ENCODE data around the gene ARHGAP4. TPM values are rescaled to one million over a fixed set of nuclear protein-coding genes. Genes with fewer than 3 reads are reported as not detected.

The ARHGAP4 gene
- total RNA-seq = 100 to 1,000 TPM; 147 to 158 TPM

DNA sequence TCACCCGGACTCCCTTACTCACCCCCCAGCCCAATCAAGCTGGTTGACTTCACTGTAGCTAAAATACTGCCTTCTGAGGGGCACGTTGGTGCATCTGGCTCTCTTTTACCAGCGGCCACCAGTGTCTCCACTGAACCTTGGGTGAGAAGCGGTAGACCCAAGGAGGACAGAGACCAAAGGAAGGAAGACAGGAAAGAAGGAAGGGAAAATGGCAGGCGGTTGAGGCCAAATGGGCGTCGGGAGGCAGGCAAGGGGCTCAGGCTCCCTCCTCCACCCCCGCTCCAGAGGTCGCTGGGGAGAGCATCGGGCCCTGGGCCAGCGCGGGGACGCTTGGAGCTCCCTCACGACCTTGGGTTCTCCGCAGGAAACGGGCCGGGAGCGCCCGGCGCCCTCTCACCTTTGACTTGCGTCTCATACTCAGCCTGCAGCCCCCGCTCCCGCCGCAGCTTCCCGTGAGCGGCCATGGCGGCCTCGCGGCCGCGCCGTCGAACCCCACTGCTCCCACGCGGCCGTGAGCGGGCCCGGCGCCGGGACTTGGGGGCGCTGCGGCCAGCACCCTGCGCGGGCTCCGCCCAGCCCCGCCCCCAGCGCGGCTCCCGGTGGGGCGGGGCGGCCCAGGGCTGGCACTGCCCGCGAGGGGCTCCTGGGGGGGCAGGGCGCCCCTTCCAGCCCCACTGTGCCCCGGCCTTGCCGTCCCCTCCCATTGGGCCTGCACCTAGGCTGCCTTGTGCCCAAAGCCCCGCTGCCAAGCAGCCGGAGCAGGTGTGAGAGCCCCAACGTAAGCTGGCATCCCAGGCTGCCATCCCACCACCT is at the start of gene ARHGAP4:
Gene ARHGAP4 (minus strand): TSS at position 526 of the 813 bp plus-strand sequence. CDS start 62 bp downstream, at position 464.
- Mint-ChIP-seq H3K36me3 (ENCODE audit: insufficient read depth in 2 of 2) (peaks cover 2 to 4% of the 10 kb centered on the region in 2 donors), H3K9me3 (no peaks in the 10 kb centered on the region), H3K27me3 (ENCODE audit: low read depth) (no peaks in the 10 kb centered on the region), H3K4me3 (peak within 1 kb of the TSS; percentile 96 to 97), H3K4me1 (ENCODE audit: low read depth) (peaks cover 71% of the 10 kb centered on the region), H3K27ac (peak within 1 kb of the TSS; percentile 89)
- peak; percentile 72 to 74 for DNase-seq
- peak; percentile 25 to 33 for ATAC-seq (replicated peaks in 1 of 2)

DNA sequence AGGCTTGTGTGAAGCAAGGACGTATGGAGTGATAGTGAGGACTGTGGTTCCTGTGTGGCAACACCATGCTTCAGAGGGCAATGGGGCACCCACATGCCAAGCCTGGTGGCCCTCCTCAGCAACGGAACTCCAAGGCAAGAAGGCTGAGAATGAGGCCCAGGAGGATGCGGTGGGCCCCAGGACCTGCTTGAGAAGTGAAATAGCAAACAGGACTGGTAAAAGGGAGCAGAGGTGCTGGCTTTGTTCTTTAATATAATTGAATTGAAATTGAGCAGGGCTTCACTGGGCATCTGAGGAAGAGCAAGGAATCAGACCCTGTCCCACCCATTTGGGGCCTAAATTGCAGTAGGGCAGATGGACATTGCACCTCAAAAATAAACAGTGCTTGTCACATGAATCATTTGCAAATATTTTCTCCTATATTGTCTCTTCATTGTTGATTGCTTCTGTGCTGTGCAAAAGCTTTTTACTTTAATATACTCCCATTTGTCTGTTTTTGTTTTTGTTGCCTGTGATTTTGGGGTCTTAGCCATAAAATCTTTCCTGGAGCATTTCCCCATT is 48.7 kb upstream of the ARHGAP4 start:
- DNase-seq = no peak
- H3K27ac Mint-ChIP-seq = peak overlapping the region; percentile 96
- H3K4me3 Mint-ChIP-seq = peak overlapping the region; percentile 87 to 92
- no peak for ATAC-seq (replicated peaks in 1 of 2)
- H3K36me3 Mint-ChIP-seq (ENCODE audit: insufficient read depth in 2 of 2) = peaks cover 0 to 3% of the 10 kb centered on the region in 2 donors
- H3K4me1 Mint-ChIP-seq (ENCODE audit: low read depth) = peaks cover 23% of the 10 kb centered on the region
- H3K9me3 Mint-ChIP-seq = no peaks in the 10 kb centered on the region
- H3K27me3 Mint-ChIP-seq (ENCODE audit: low read depth) = peaks cover 7% of the 10 kb centered on the region

DNA sequence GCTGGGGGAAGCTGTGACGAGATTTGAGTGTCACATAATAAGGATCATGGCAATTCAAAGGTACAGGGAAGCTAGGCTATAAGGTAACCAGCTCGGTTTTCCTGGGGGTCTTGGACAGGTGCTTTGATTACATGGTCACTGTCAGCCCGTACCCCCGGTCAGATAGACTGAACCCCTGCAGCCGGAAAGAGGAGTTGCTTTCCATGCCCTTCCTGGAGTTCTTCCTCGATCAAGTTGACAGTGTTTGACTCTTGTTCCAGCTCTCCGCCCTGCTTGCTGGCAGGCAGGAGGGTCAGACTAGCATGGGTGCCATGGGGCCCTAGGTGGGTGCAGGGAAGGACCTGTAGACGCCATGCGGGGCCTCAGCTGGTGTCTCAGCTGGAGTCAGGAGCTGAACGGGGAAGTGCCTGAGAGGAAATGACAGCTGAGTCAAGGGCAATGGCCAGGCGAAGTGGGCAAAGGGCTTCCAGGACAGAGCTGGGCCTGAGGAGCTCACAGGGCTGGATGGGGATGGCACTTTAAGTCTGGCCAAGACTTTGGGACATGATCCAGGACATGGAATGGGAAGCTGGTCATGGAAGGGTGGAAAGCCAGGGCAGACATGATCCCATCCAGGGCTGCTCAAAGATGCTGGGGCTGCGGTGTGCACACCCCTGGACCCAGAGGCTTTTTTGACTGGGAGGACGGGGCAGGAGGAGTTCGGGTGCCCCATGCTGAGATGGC is 48.1 kb upstream of the ARHGAP4 start:
- Mint-ChIP-seq H3K27ac (peak overlapping the region; percentile 96), H3K4me1 (ENCODE audit: low read depth) (peaks cover 23% of the 10 kb centered on the region), H3K27me3 (ENCODE audit: low read depth) (peaks cover 7% of the 10 kb centered on the region), H3K9me3 (no peaks in the 10 kb centered on the region), H3K36me3 (ENCODE audit: insufficient read depth in 2 of 2) (peaks cover 4% of the 10 kb centered on the region in 2 donors), H3K4me3 (peak overlapping the region; percentile 87 to 92)
- ATAC-seq (replicated peaks in 1 of 2) (no peak), DNase-seq (no peak)

DNA sequence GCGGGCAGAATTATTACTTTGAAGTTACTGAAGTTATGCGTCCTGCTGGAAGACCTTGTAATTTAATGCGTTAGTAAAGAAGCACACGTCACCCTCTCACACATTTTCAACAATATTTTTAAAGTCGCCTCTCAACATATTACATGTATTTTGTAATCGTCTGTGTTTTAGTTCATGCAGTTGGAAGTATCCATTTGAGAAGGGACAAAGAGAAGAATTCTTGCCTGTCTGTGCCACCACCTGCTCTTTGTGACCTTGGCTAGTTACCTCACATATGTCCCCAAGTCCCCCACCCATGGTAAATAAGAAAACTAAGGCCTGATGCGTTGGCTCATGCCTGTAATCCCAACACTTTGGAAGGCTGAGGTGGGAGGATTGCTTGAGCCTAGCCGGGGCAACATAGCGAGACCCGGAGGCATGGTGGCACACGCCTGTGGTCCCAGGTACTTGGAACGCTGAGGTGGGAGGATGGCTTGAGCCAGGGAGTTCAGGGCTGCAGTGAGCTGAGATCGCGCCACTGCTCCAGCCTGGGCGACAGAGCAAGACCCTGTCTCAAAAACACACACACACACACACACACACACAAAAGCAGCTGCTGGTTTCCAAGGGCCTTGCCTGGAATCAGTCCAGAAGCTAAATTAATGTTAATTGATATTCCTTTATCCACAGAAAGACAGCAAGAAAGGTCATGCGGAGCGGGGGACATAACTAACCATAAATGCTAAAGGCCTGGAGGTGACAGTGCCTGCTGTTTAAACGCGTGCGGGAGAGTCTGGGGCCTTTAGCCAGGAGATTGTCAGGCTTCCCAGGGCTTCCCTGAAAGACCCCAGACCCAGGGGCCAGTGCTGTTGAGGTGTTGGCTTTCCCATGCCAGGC is 47.3 kb upstream of the ARHGAP4 start:
- H3K9me3 Mint-ChIP-seq = no peaks in the 10 kb centered on the region
- DNase-seq (no peak), ATAC-seq (replicated peaks in 1 of 2) (no peak)
- H3K27ac Mint-ChIP-seq = peak overlapping the region; percentile 96
- peaks cover 4% of the 10 kb centered on the region in 2 donors for H3K36me3 Mint-ChIP-seq (ENCODE audit: insufficient read depth in 2 of 2)
- H3K27me3 Mint-ChIP-seq (ENCODE audit: low read depth) = peaks cover 7% of the 10 kb centered on the region
- peak overlapping the region; percentile 87 to 92 for H3K4me3 Mint-ChIP-seq
- peaks cover 23% of the 10 kb centered on the region for H3K4me1 Mint-ChIP-seq (ENCODE audit: low read depth)

DNA sequence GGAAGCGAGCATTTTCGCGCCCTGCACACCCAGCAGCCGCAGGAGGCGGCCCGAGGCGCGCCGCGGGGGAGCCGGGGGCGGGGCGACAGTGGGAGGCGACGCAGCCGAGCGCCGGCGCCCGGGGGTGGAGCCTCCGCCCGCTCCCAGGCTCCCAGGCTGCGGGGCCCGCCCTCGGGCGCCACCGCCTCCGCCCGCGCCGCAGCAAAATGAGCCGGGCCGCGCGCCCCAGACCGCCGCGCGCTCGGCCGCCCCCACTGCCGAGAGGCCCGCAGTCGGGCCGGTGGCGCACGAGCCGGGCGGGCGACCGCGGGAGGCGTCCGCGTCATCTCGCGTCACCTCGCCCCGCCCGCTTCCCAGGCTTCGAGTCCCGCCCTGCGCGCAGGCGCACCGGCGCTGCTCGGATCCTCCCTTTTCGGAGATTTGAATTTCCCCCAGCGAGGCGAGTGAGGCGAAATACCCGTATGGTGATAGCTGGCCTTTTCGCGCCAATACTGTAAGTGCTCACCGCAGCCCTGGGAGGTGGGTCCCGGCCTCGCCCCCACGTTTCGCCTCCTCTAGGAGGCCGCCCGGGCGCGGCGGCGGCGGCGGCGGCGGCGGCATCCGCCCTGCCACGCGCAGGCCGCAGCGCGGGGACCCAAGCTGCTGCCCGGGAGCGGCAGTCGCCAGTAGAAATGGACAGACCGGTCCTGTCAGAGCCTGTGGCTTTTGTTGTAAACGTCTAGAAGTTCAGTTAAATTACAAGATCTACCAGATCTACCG is 46.5 kb upstream of the ARHGAP4 start, which contains the start of gene TMEM187:
Gene TMEM187 (plus strand): TSS at position 387 of the 759 bp plus-strand sequence. CDS start 9,309 bp downstream, outside the sequence.
- H3K9me3 Mint-ChIP-seq = no peaks in the 10 kb centered on the region
- H3K4me3 Mint-ChIP-seq = peak within 1 kb of the TSS; percentile 100
- H3K4me1 Mint-ChIP-seq (ENCODE audit: low read depth) = peaks cover 31% of the 10 kb centered on the region
- ATAC-seq (replicated peaks in 1 of 2) (peak; percentile 56 to 63), DNase-seq (peak; percentile 91 to 94)
- peaks cover 4 to 6% of the 10 kb centered on the region in 2 donors for H3K36me3 Mint-ChIP-seq (ENCODE audit: insufficient read depth in 2 of 2)
- peak within 1 kb of the TSS; percentile 100 for H3K27ac Mint-ChIP-seq
- peaks cover 7% of the 10 kb centered on the region for H3K27me3 Mint-ChIP-seq (ENCODE audit: low read depth)

DNA sequence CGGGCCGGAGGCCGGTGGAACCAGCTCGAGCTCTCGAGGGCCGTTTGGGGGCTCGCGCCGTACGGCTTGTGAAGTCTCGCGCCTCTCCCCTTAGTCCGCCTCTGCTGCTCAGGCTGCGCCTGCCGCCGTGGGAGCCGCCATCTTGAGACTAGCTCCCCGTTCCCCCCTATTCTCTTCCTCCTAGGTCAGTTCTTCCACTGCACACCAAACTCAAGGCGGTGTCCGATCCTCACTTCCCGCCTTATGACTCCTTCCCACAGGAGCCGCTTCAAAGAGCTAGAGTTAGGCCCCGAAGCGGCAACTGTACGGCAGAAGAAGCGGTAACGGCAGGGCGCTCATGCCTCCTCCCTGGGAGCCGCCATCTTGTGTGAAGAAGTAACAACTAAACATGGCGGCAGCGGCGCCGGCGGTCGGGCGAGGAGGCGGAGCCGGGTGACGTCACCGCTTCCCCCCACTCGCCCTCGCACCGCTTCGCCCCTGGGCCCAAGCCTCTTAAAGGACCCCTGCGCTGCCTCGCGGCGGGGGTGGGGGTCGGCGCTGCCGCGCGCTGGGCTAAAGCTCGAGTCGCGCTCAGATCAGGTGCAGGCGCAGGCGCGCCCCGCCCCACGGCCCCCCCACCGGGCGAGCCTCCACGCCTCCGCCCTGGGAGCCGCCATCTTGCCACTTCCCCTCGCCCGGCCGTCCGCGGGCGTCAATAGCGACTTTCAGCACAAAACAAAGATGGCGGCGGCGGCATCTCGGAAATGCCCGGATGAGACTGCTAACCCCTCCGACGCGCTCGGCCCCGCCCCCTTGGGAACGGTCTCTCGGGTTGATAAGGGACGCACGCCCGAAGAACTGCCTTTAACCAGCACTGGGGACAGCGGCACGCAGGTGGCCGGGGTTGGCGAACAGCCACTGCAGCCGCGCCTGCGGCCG is 45.6 kb upstream of the ARHGAP4 start, which contains the start of gene HCFC1:
Gene HCFC1 (minus strand): TSS at position 369 of the 918 bp plus-strand sequence. CDS start 978 bp downstream, outside the sequence.
- Mint-ChIP-seq H3K4me1 (ENCODE audit: low read depth) (peaks cover 40% of the 10 kb centered on the region), H3K9me3 (no peaks in the 10 kb centered on the region), H3K36me3 (ENCODE audit: insufficient read depth in 2 of 2) (peaks cover 5 to 8% of the 10 kb centered on the region in 2 donors), H3K27me3 (ENCODE audit: low read depth) (peaks cover 7% of the 10 kb centered on the region), H3K27ac (peak within 1 kb of the TSS; percentile 100), H3K4me3 (peak within 1 kb of the TSS; percentile 100)
- ATAC-seq (replicated peaks in 1 of 2) = peak; percentile 42 to 44
- DNase-seq = peak; percentile 89 to 95

DNA sequence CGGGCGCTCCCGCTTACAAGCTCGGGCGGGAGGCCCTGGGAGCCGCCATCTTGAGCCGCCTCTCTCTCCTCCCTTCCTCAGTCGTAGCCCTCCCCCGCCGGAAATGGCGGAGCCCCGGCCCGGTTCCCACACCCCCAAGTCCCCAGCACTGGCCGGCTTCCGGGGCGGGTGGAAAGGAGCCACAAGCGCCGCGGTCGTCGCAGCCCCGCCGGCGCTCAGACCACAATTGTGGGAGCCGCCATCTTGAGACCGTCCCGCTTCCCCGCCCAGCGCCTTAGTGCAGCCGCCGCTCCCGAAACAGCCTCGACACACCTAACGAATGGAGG is 45.0 kb upstream of the ARHGAP4 start:
- no peaks in the 10 kb centered on the region for H3K9me3 Mint-ChIP-seq
- H3K27ac Mint-ChIP-seq = peak overlapping the region; percentile 100
- DNase-seq = peak; percentile 86 to 95
- H3K36me3 Mint-ChIP-seq (ENCODE audit: insufficient read depth in 2 of 2) = peaks cover 6 to 8% of the 10 kb centered on the region in 2 donors
- H3K4me1 Mint-ChIP-seq (ENCODE audit: low read depth) = peaks cover 45% of the 10 kb centered on the region
- H3K27me3 Mint-ChIP-seq (ENCODE audit: low read depth) = peaks cover 5% of the 10 kb centered on the region
- ATAC-seq (replicated peaks in 1 of 2) = peak; percentile 53 to 58
- peak overlapping the region; percentile 100 for H3K4me3 Mint-ChIP-seq

DNA sequence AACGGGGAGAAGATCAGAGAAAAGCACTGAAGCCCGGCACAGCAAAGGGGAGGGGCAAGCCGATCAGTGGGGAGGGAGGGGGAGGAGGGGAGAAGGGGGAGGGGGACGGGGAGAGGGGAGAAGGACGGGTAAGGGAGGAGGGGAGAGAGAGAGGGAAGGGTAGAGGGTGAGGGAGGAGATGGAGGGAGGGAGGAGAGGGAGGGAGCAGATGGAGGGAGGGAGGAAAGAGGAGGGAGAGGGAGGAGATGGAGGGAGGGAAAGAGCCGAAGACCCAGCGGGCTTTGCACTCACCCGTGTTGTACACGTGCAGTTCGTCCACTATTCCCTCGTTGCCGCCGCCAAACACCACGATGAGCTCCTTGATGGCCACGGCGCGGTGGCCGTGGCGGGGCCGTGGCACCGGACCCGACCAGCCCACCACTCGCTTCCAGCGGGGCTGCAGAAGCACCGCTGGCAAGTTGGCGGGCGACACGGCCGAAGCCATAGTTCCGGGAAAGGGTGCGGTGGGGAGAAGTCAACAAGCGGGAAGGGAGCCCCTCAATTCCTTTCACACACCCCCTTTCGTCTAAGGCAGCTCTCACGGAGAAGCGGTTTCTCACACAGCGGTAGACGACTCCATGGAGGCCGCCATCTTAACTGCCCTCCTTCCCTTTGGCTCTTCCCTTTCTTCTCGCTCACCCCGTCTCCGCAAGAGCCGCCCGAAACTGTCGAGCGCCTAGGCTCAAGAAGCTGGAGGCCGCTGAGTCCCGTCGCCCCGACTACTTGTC is 44.5 kb upstream of the ARHGAP4 start:
- DNase-seq = no peak
- ATAC-seq (replicated peaks in 1 of 2) = peak; percentile 1 to 8
- no peaks in the 10 kb centered on the region for H3K27me3 Mint-ChIP-seq (ENCODE audit: low read depth)

DNA sequence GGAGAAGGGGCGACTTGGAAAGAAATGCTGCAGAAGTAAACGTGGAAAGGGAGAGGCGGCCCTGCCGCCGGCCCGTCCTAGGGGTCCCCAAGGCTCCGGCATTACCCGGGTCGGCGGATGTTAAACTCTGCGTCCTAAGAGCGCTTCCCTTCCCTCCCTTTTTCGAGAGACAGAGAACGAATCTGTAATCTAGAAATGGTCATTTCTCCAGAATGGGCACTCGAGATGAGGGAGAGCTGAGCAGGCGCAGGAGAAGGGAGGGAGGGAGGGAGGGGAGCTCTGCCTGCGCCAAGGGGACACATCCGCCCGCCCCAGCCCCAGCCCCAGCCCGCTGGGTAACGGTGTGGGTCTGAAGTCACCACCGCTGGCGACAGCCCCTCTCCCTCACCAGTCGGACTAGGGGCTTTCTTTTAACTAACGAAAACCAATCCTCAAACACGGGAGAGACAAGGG is 43.9 kb upstream of the ARHGAP4 start:
- ATAC-seq (replicated peaks in 1 of 2) (no peak), DNase-seq (no peak)
- no peaks in the 10 kb centered on the region for H3K27me3 Mint-ChIP-seq (ENCODE audit: low read depth)
- H3K4me3 Mint-ChIP-seq = peak overlapping the region; percentile 100
- no peaks in the 10 kb centered on the region for H3K9me3 Mint-ChIP-seq
- H3K36me3 Mint-ChIP-seq (ENCODE audit: insufficient read depth in 2 of 2) = peaks cover 8% of the 10 kb centered on the region in 2 donors
- H3K4me1 Mint-ChIP-seq (ENCODE audit: low read depth) = peaks cover 49% of the 10 kb centered on the region
- peak overlapping the region; percentile 70 for H3K27ac Mint-ChIP-seq

More for the DNA sequence above, 44.5 kb upstream of the ARHGAP4 start:
- Mint-ChIP-seq H3K27ac (peak overlapping the region; percentile 100), H3K4me3 (peak overlapping the region; percentile 100), H3K36me3 (ENCODE audit: insufficient read depth in 2 of 2) (peaks cover 8% of the 10 kb centered on the region in 2 donors), H3K9me3 (no peaks in the 10 kb centered on the region), H3K4me1 (ENCODE audit: low read depth) (peaks cover 44% of the 10 kb centered on the region)

DNA sequence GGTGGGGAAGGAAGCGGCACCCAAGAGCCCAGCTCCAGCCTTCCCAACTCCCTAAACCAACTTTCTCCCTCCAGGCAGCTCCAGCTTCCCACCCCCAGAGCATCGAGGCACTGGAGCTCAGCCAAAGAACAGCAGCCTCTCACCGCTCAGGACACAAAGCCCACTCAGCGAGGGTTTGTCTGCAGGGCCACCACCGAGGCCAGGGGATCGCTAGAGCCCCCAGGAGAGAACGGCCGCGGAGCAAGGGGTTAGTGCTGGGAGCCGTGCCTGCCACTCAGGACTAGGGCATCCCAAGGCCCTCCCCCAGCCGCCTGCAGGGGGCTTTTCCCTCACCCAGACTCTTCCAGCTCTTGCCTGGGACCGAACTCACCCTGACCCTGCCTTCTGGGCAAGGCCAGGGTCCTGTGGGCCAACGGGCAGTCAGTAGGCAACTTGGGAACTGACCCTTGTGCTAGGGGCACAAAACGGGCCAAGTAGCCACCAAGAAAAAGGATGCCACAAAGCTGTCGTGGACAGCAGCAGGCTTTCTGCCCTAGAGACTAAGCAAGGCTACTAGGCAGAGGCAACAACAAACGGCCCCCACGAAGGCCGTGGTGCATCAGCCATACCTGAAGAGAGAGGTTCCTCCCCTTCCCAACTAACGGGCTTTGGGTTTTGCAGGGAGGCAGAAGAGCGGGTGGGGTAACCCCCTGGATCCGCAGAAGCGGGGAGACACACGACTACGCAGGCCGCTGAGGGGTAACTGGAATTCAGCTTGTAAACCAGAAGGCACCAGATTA is 43.2 kb upstream of the ARHGAP4 start:
- Mint-ChIP-seq H3K27me3 (ENCODE audit: low read depth) (no peaks in the 10 kb centered on the region), H3K4me1 (ENCODE audit: low read depth) (peaks cover 45% of the 10 kb centered on the region), H3K36me3 (ENCODE audit: insufficient read depth in 2 of 2) (peaks cover 8% of the 10 kb centered on the region in 2 donors), H3K4me3 (peak overlapping the region; percentile 100), H3K9me3 (no peaks in the 10 kb centered on the region), H3K27ac (peak overlapping the region; percentile 70)
- ATAC-seq (replicated peaks in 1 of 2) = no peak
- DNase-seq = no peak

All from activated T-cell treated with anti-CD3 and anti-CD28 coated beads, Interleukin-2, amount 50 U/mL, for 72 hours (primary cell).